Natural killer cell treated with Interleukin-12 subunit alpha and Interleukin-12 subunit beta and Interleukin-15 and Interleukin-18, amount 100 ng/mL, for 72 hours (primary cell): Measurements from ENCODE around the gene PRAMEF1. TPM values are rescaled to one million over a fixed set of nuclear protein-coding genes. Genes with fewer than 3 reads are reported as not detected.
"Not testable (repeated sequence)": the region's sequence is repeated elsewhere in the genome, so short reads cannot be mapped to it uniquely, and the experiment has no call there.

Source experiments
- ATAC-seq, 2 donors: fragments of 150-1000 bp; cut with Tn5 transposase in 1 of 2; sonication (Bioruptor Pico), chemical (Tn5 transposase) in 1 of 2; 2 replicates each; pipeline ENCODE4 v1.10.0; 2021
- DNase-seq: peaks from one replicate; pipeline ENCODE4 v3.0.0; 2022; ENCODE audit warnings: low spot score
- H3K27ac Mint-ChIP-seq, 2 donors: 1 replicate in 1 of 2; 2 replicates in 1 of 2; pipeline ENCODE4 v1.8.0; 2022; ENCODE audit warnings: mixed read lengths in 2 of 2, mild to moderate bottlenecking in 1 of 2, moderate library complexity in 1 of 2
- H3K27me3 Mint-ChIP-seq, 2 donors: 1 replicate in 1 of 2; 2 replicates in 1 of 2; pipeline ENCODE4 v1.8.0; 2022; ENCODE audit warnings: mixed read lengths in 2 of 2
- H3K36me3 Mint-ChIP-seq: one replicate; pipeline ENCODE4 v1.8.0; 2022; ENCODE audit warnings: mixed read lengths
- H3K4me1 Mint-ChIP-seq, 2 donors: 1 replicate in 1 of 2; 2 replicates in 1 of 2; pipeline ENCODE4 v1.8.0; 2022; ENCODE audit warnings: low read depth in 2 of 2, mixed read lengths in 2 of 2, mild to moderate bottlenecking in 1 of 2
- H3K4me3 Mint-ChIP-seq: one replicate; pipeline ENCODE4 v1.8.0; 2022; ENCODE audit warnings: mixed read lengths
- H3K9me3 Mint-ChIP-seq: 2 replicates; pipeline ENCODE4 v1.8.0; 2022; ENCODE audit warnings: mixed read lengths
- total RNA-seq, 2 donors: library from RNA; stranded (reverse); gene quantifications; one replicate each; pipeline ENCODE4 v1.2.3, GENCODE V29; 2022

Gene PRAMEF1
- total RNA-seq, 2 donors from 2014 or later: not detected

GRCh38 chr1:12784729-12785128 lies 6.5 kb upstream of the PRAMEF1 start:
- peaks cover under 1 to 13% of the 10 kb centered on the region in 2 donors for H3K27me3 Mint-ChIP-seq
- H3K9me3 Mint-ChIP-seq, H3K4me1 Mint-ChIP-seq, ATAC-seq, H3K27ac Mint-ChIP-seq, DNase-seq, H3K4me3 Mint-ChIP-seq: not testable (repeated sequence)
- peaks cover 18% of the 10 kb centered on the region for H3K36me3 Mint-ChIP-seq

- no peak overlapping the region for H3K4me3 Mint-ChIP-seq
- H3K9me3 Mint-ChIP-seq: no peaks in the 10 kb centered on the region
- H3K36me3 Mint-ChIP-seq: no peaks in the 10 kb centered on the region
- H3K27ac Mint-ChIP-seq: no peak overlapping the region
- ATAC-seq (no peak), DNase-seq (no peak)
- H3K4me1 Mint-ChIP-seq: no peaks in the 10 kb centered on the region
- peaks cover 4 to 27% of the 10 kb centered on the region in 2 donors for H3K27me3 Mint-ChIP-seq
These were observed 7.7 kb downstream of the PRAMEF1 start for GRCh38 chr1:12798911-12799310.

- Mint-ChIP-seq H3K36me3 (peaks cover 3% of the 10 kb centered on the region), H3K27me3 (peaks cover 5 to 32% of the 10 kb centered on the region in 2 donors)
These were observed 8.5 kb downstream of the PRAMEF1 start for GRCh38 chr1:12799730-12800129.

GRCh38 chr1:12809933-12810332 lies 18.7 kb downstream of the PRAMEF1 start:
- H3K9me3 Mint-ChIP-seq: peaks cover 4% of the 10 kb centered on the region
- peaks cover 14 to 50% of the 10 kb centered on the region in 2 donors for H3K27me3 Mint-ChIP-seq
- H3K4me1 Mint-ChIP-seq: no peaks in the 10 kb centered on the region
- H3K4me3 Mint-ChIP-seq: no peak overlapping the region
- peaks cover 4% of the 10 kb centered on the region for H3K36me3 Mint-ChIP-seq
- ATAC-seq: no peak
- no peak for DNase-seq
- H3K27ac Mint-ChIP-seq: no peak overlapping the region

More at GRCh38 chr1:12799730-12800129, 8.5 kb downstream of the PRAMEF1 start:
- peaks cover 1% of the 10 kb centered on the region for H3K9me3 Mint-ChIP-seq
- H3K27ac Mint-ChIP-seq: no peak overlapping the region
- DNase-seq: no peak
- ATAC-seq: no peak
- H3K4me1 Mint-ChIP-seq: no peaks in the 10 kb centered on the region
- H3K4me3 Mint-ChIP-seq: no peak overlapping the region

- no peak for DNase-seq
These were observed 19.7 kb downstream of the PRAMEF1 start for GRCh38 chr1:12810691-12811408.

GRCh38 chr1:12811409-12811784 lies 20.2 kb downstream of the PRAMEF1 start:
- Mint-ChIP-seq H3K4me1 (no peaks in the 10 kb centered on the region), H3K9me3 (no peaks in the 10 kb centered on the region), H3K4me3 (no peak overlapping the region), H3K27ac (no peak overlapping the region), H3K36me3 (no peaks in the 10 kb centered on the region), H3K27me3 (peaks cover 11 to 45% of the 10 kb centered on the region in 2 donors)
- ATAC-seq (no peak), DNase-seq (no peak)

More at GRCh38 chr1:12810691-12811408, 19.7 kb downstream of the PRAMEF1 start:
- Mint-ChIP-seq H3K4me1 (no peaks in the 10 kb centered on the region), H3K4me3 (no peak overlapping the region), H3K27me3 (peaks cover 14 to 48% of the 10 kb centered on the region in 2 donors), H3K9me3 (no peaks in the 10 kb centered on the region), H3K27ac (no peak overlapping the region), H3K36me3 (no peaks in the 10 kb centered on the region)
- ATAC-seq: no peak

- not testable (repeated sequence) for H3K27ac Mint-ChIP-seq, ATAC-seq, H3K36me3 Mint-ChIP-seq, H3K9me3 Mint-ChIP-seq, DNase-seq, H3K4me3 Mint-ChIP-seq, H3K4me1 Mint-ChIP-seq
- peaks cover 7 to 28% of the 10 kb centered on the region in 2 donors for H3K27me3 Mint-ChIP-seq
These were observed 27.9 kb downstream of the PRAMEF1 start for GRCh38 chr1:12819061-12819460.

- ATAC-seq, H3K27ac Mint-ChIP-seq, H3K36me3 Mint-ChIP-seq, DNase-seq, H3K27me3 Mint-ChIP-seq, H3K9me3 Mint-ChIP-seq, H3K4me1 Mint-ChIP-seq, H3K4me3 Mint-ChIP-seq: not testable (repeated sequence)
These were observed 40.1 kb downstream of the PRAMEF1 start, which contains the start of gene PRAMEF11 for GRCh38 chr1:12831310-12831709. PRAMEF11 (minus strand) TSS chr1:12831410; CDS start chr1:12828789, 2,621 bp downstream.

GRCh38 chr1:12833251-12833650 lies 42.1 kb downstream of the PRAMEF1 start:
- H3K27me3 Mint-ChIP-seq, H3K9me3 Mint-ChIP-seq, H3K4me3 Mint-ChIP-seq, ATAC-seq, DNase-seq, H3K36me3 Mint-ChIP-seq, H3K4me1 Mint-ChIP-seq, H3K27ac Mint-ChIP-seq: not testable (repeated sequence)

Other genes with a start within 250 kb of the PRAMEF1 start
- 100 to 1,000 TPM in 1 of 2 donors, 10 to 100 TPM in 1; 96.6 to 178 TPM for gene DHRS3, start 173.2 kb upstream of the PRAMEF1 start, total RNA-seq
- gene AADACL4, start 147.3 kb upstream of the PRAMEF1 start, total RNA-seq: not detected
- gene AADACL3, start 75.3 kb upstream of the PRAMEF1 start, total RNA-seq: not detected
- not detected for gene CFAP107, start 45.2 kb upstream of the PRAMEF1 start, total RNA-seq
- gene PRAMEF12, start 17.7 kb upstream of the PRAMEF1 start, total RNA-seq: not detected
- not detected for gene PRAMEF11, start 40.0 kb downstream of the PRAMEF1 start, total RNA-seq
- gene HNRNPCL1, start 57.3 kb downstream of the PRAMEF1 start, total RNA-seq: not detected
- not detected for gene PRAMEF2, start 65.7 kb downstream of the PRAMEF1 start, total RNA-seq
- not detected for gene PRAMEF4, start 94.8 kb downstream of the PRAMEF1 start, total RNA-seq
- not detected for gene PRAMEF10, start 106.9 kb downstream of the PRAMEF1 start, total RNA-seq
- not detected for gene PRAMEF7, start 125.2 kb downstream of the PRAMEF1 start, total RNA-seq
- not detected for gene PRAMEF6, start 156.2 kb downstream of the PRAMEF1 start, total RNA-seq